ENCODE data around the gene MYO1F.

GRCh38 chr19:8601796-8602195 is 24.6 kb upstream of the MYO1F start:
- no peak for TF ChIP-seq POLR2AphosphoS5 (IDR thresholded peaks at IDR 0.05)
- TF ChIP-seq CTCF (IDR thresholded peaks at IDR 0.05) = no peak
- no peak for TF ChIP-seq POLR2A (IDR thresholded peaks at IDR 0.05)
- no peak for TF ChIP-seq EP300 (IDR thresholded peaks at IDR 0.05; ENCODE audit: low read depth)

Measured in transverse colon (tissue), 4 donors.